Measurements from ENCODE around the gene GPC3. TPM values are rescaled to one million over a fixed set of nuclear protein-coding genes. Genes with fewer than 3 reads are reported as not detected.

The GPC3 gene
- total and polyA plus RNA-seq, 2 experiments from 2014 or later: 36.8 to 60.1 TPM

DNA sequence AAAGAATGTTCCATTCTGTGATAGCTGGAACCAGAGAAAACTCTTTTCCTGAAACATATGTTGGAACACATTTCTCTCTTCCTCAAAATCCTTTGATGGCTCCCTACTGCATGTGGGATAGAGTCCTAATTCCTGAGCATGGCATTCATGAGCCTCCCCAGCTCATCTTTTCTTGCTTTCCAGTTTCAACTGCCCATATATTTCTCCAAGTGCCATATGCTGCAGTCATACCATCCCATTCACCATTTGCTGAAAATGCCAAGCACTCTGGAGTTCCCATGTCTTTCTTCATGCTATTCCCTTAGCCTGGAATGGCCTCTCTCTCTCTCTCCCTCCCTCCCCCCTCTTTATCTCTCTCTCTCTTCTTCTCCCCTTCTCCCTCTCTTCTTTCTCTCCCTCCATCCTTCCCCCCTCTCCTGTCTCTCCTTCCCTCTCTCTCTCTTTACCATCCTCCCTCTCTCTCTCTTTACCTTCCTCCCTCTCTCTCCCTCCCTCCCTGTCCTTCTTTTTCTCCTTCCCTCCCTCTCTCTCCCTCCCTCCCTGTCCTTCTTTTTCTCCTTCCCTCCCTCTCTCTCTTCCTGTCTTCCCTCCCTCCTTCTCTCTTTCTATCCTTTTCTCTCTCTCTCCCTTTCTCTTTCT, 436.0 kb downstream of the GPC3 start:
- DNase-seq (ENCODE audit: low spot score) (no peak), ATAC-seq (no peak)
- no peak overlapping the region for H3K27ac Mint-ChIP-seq
- H3K79me2 ChIP-seq (replicated peaks; ENCODE audit: insufficient read depth): no peaks in the 10 kb centered on the region
- H3K4me1 Mint-ChIP-seq: no peaks in the 10 kb centered on the region; the same call in 2 of the 3 replicates
- no peak for TF ChIP-seq STAT1 (IDR thresholded peaks at IDR 0.05; ENCODE audit: unreplicated experiment)
- no peak for TF ChIP-seq EZH2 (IDR thresholded peaks at IDR 0.05; ENCODE audit: low read depth, unreplicated experiment)
- 0 out of 2 replicates have a peak, but pooled peaks cover under 1% of the 10 kb centered on the region for H3K36me3 ChIP-seq (ENCODE audit: insufficient read depth)
- H3K4me1 ChIP-seq (ENCODE audit: insufficient read depth): 0 out of 2 replicates have a peak, but pooled peaks cover 4% of the 10 kb centered on the region
- no peak overlapping the region for H2AFZ ChIP-seq
- no peak overlapping the region for H3K4me3 Mint-ChIP-seq
- peaks cover 6% of the 10 kb centered on the region for H3K9me3 Mint-ChIP-seq
- H3F3A ChIP-seq (replicated peaks; ENCODE audit: low read depth): no peaks in the 10 kb centered on the region
- no peak overlapping the region for H3K4me3 ChIP-seq
- H3K4me2 ChIP-seq: no peak overlapping the region
- H3K36me3 Mint-ChIP-seq (ENCODE audit: low read depth): peaks cover 19% of the 10 kb centered on the region
- H3K27me3 Mint-ChIP-seq (ENCODE audit: insufficient read depth, low read depth, poor library complexity): peaks cover 7% of the 10 kb centered on the region
- H3K27me3 ChIP-seq (ENCODE audit: insufficient read depth): no peaks in the 10 kb centered on the region
- H4K20me1 ChIP-seq (replicated peaks; ENCODE audit: insufficient read depth): no peaks in the 10 kb centered on the region
- no peak overlapping the region for H3K27ac ChIP-seq (ENCODE audit: low read depth)
- no peaks in the 10 kb centered on the region for H3K9me2 ChIP-seq (ENCODE audit: insufficient read depth)

DNA sequence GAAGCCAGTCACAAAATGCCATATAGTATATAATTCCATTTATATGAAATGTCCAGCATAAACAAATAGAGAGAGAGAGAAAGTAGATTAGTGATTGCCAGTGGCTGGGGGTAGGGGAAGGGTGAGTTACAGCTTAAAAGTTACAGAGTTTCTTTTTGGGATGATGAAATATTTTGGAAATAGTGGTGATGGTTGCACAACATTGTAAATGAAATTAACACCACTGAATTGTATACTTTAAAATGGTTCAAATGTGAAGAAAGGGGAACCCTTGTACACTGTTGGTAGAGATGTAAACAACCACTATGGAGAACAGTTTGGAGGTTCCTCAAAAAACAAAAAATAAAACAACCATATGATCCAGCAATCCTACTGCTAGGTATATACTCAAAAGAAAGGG, 439.0 kb downstream of the GPC3 start:
- Mint-ChIP-seq H3K4me1 (peaks cover 8% of the 10 kb centered on the region), H3K27me3 (ENCODE audit: insufficient read depth, low read depth, poor library complexity) (peaks cover 7% of the 10 kb centered on the region), H3K27ac (no peak overlapping the region)
- TF ChIP-seq CREB1 (CRISPR knock-in tag; IDR thresholded peaks at IDR 0.05; ENCODE audit: low read depth) (no peak), JUNB (IDR thresholded peaks at IDR 0.05; ENCODE audit: unreplicated experiment) (no peak), POLR2AphosphoS5 (IDR thresholded peaks at IDR 0.05; ENCODE audit: low read depth) (no peak), ZNF114 (CRISPR knock-in tag; IDR thresholded peaks at IDR 0.05) (no peak), EZH2 (IDR thresholded peaks at IDR 0.05; ENCODE audit: low read depth, unreplicated experiment) (no peak), NANOG (IDR thresholded peaks at IDR 0.05; ENCODE audit: borderline replicate concordance) (no peak), REST (IDR thresholded peaks at IDR 0.05; ENCODE audit: unreplicated experiment) (no peak), ZNF331 (CRISPR knock-in tag; IDR thresholded peaks at IDR 0.05; ENCODE audit: low read depth) (no peak)
- TF ChIP-seq, protein P1, sequence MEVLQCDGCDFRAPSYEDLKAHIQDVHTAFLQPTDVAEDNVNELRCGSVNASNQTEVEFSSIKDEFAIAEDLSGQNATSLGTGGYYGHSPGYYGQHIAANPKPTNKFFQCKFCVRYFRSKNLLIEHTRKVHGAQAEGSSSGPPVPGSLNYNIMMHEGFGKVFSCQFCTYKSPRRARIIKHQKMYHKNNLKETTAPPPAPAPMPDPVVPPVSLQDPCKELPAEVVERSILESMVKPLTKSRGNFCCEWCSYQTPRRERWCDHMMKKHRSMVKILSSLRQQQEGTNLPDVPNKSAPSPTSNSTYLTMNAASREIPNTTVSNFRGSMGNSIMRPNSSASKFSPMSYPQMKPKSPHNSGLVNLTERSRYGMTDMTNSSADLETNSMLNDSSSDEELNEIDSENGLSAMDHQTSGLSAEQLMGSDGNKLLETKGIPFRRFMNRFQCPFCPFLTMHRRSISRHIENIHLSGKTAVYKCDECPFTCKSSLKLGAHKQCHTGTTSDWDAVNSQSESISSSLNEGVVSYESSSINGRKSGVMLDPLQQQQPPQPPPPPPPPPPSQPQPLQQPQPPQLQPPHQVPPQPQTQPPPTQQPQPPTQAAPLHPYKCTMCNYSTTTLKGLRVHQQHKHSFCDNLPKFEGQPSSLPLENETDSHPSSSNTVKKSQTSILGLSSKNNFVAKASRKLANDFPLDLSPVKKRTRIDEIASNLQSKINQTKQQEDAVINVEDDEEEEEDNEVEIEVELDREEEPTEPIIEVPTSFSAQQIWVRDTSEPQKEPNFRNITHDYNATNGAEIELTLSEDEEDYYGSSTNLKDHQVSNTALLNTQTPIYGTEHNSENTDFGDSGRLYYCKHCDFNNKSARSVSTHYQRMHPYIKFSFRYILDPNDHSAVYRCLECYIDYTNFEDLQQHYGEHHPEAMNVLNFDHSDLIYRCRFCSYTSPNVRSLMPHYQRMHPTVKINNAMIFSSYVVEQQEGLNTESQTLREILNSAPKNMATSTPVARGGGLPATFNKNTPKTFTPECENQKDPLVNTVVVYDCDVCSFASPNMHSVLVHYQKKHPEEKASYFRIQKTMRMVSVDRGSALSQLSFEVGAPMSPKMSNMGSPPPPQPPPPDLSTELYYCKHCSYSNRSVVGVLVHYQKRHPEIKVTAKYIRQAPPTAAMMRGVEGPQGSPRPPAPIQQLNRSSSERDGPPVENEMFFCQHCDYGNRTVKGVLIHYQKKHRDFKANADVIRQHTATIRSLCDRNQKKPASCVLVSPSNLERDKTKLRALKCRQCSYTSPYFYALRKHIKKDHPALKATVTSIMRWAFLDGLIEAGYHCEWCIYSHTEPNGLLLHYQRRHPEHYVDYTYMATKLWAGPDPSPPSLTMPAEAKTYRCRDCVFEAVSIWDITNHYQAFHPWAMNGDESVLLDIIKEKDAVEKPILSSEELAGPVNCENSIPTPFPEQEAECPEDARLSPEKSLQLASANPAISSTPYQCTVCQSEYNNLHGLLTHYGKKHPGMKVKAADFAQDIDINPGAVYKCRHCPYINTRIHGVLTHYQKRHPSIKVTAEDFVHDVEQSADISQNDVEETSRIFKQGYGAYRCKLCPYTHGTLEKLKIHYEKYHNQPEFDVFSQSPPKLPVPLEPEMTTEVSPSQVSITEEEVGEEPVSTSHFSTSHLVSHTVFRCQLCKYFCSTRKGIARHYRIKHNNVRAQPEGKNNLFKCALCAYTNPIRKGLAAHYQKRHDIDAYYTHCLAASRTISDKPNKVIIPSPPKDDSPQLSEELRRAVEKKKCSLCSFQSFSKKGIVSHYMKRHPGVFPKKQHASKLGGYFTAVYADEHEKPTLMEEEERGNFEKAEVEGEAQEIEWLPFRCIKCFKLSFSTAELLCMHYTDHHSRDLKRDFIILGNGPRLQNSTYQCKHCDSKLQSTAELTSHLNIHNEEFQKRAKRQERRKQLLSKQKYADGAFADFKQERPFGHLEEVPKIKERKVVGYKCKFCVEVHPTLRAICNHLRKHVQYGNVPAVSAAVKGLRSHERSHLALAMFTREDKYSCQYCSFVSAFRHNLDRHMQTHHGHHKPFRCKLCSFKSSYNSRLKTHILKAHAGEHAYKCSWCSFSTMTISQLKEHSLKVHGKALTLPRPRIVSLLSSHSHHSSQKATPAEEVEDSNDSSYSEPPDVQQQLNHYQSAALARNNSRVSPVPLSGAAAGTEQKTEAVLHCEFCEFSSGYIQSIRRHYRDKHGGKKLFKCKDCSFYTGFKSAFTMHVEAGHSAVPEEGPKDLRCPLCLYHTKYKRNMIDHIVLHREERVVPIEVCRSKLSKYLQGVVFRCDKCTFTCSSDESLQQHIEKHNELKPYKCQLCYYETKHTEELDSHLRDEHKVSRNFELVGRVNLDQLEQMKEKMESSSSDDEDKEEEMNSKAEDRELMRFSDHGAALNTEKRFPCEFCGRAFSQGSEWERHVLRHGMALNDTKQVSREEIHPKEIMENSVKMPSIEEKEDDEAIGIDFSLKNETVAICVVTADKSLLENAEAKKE (CRISPR knock-in tag; IDR thresholded peaks at IDR 0.05): no peak

More for the DNA sequence above, 439.0 kb downstream of the GPC3 start:
- H3K9me3 Mint-ChIP-seq: peaks cover 4% of the 10 kb centered on the region; the same call in 1 of the 3 replicates
- Histone ChIP-seq H4K20me1 (replicated peaks; ENCODE audit: insufficient read depth) (no peaks in the 10 kb centered on the region), H3K4me2 (no peak overlapping the region), H2AFZ (no peak overlapping the region), H3K27me3 (ENCODE audit: insufficient read depth) (no peaks in the 10 kb centered on the region), H3K36me3 (ENCODE audit: insufficient read depth) (no peaks in the 10 kb centered on the region), H3K9me2 (ENCODE audit: insufficient read depth) (no peaks in the 10 kb centered on the region), H3K27ac (ENCODE audit: low read depth) (no peak overlapping the region), H3K79me2 (replicated peaks; ENCODE audit: insufficient read depth) (no peaks in the 10 kb centered on the region), H3K4me3 (no peak overlapping the region), H3K4me1 (ENCODE audit: insufficient read depth) (no peaks in the 10 kb centered on the region), H3F3A (replicated peaks; ENCODE audit: low read depth) (no peaks in the 10 kb centered on the region)
- H3K4me3 Mint-ChIP-seq: no peak overlapping the region
- peaks cover 19% of the 10 kb centered on the region for H3K36me3 Mint-ChIP-seq (ENCODE audit: low read depth)
- DNase-seq (ENCODE audit: low spot score) (no peak), ATAC-seq (no peak)

Data from GM23338 (cell line).